Measurements from ENCODE around the gene C12orf60. TPM values are rescaled to one million over a fixed set of nuclear protein-coding genes. Genes with fewer than 3 reads are reported as not detected.

Gene C12orf60
- total RNA-seq, 1 experiment from 2014 or later: 1.8 TPM

- peak; percentile 78; the same call in 1 of the 2 replicates for TF ChIP-seq ARID4B (CRISPR knock-in tag; IDR thresholded peaks at IDR 0.05; ENCODE audit: borderline replicate concordance)
- TF ChIP-seq NFE2L1 (CRISPR knock-in tag; IDR thresholded peaks at IDR 0.05): no peak
- peak; percentile 80 for TF ChIP-seq NFYB (CRISPR knock-in tag; conservative IDR thresholded peaks at IDR 0.05; ENCODE audit: low read depth)
- no peak for TF ChIP-seq ZBTB43 (CRISPR knock-in tag; IDR thresholded peaks at IDR 0.05)
- TF ChIP-seq E2F4 (CRISPR knock-in tag; IDR thresholded peaks at IDR 0.05; ENCODE audit: borderline replicate concordance, low read depth): no peak
- TF ChIP-seq ETV6 (CRISPR knock-in tag; IDR thresholded peaks at IDR 0.05): peak; percentile 78
- no peak for TF ChIP-seq ZNF671 (CRISPR knock-in tag; IDR thresholded peaks at IDR 0.05)
- TF ChIP-seq ZNF121 (CRISPR knock-in tag; IDR thresholded peaks at IDR 0.05): no peak
- no peak for TF ChIP-seq JAZF1 (CRISPR knock-in tag; IDR thresholded peaks at IDR 0.05)
- TF ChIP-seq NFATC4 (CRISPR knock-in tag; IDR thresholded peaks at IDR 0.05): no peak
- TF ChIP-seq NR1H2 (CRISPR knock-in tag; IDR thresholded peaks at IDR 0.05): no peak
- TF ChIP-seq USF1 (CRISPR knock-in tag; IDR thresholded peaks at IDR 0.05): no peak
- TF ChIP-seq IRF1 (CRISPR knock-in tag; IDR thresholded peaks at IDR 0.05): no peak
- TF ChIP-seq PREB (CRISPR knock-in tag; IDR thresholded peaks at IDR 0.05; ENCODE audit: borderline replicate concordance): 0 out of 2 replicates have a peak, but pooled peaks have one; percentile 30
- peak; percentile 62 for TF ChIP-seq MAX (CRISPR knock-in tag; IDR thresholded peaks at IDR 0.05)
- no peak for TF ChIP-seq IRF2 (CRISPR knock-in tag; IDR thresholded peaks at IDR 0.05; ENCODE audit: borderline replicate concordance, low read depth)
- TF ChIP-seq ATF6 (CRISPR knock-in tag; IDR thresholded peaks at IDR 0.05): no peak
- peak; percentile 59 for TF ChIP-seq GABPB1 (CRISPR knock-in tag; IDR thresholded peaks at IDR 0.05)
- no peak for TF ChIP-seq CTCF (IDR thresholded peaks at IDR 0.05)
- TF ChIP-seq FOXJ3 (CRISPR knock-in tag; IDR thresholded peaks at IDR 0.05; ENCODE audit: borderline replicate concordance): no peak
These were observed at the start of gene C12orf60, which contains the start of gene WBP11 (continued) for GRCh38 chr12:14803011-14803829.
